Cardiac muscle cell (in vitro differentiated cells and primary cell): ENCODE results near the gene STK10. TPM values are rescaled to one million over a fixed set of nuclear protein-coding genes. Genes with fewer than 3 reads are reported as not detected.

Source experiments
- DNase-seq, 2 donors: peaks; one replicate each; pipeline versions ENCODE4 v3.0.0 to v3.0.0-alpha.2; 2010 to 2017; ENCODE audit warnings: low read depth in 1 of 2, low spot score in 1 of 2
- H3K27ac ChIP-seq: fragments of 200-600 bp; sonication (generic); 2 replicates; pipeline ENCODE4 v1.5.1; 2016
- H3K27me3 ChIP-seq: fragments of 200-600 bp; sonication (generic); 2 replicates; pipeline ENCODE4 v1.6.0; 2016; ENCODE audit warnings: control low read depth
- H3K36me3 ChIP-seq: fragments of 200-600 bp; sonication (generic); 2 replicates; pipeline ENCODE4 v1.5.1; 2016; ENCODE audit warnings: control low read depth
- H3K4me1 ChIP-seq: fragments of 200-600 bp; sonication (generic); 2 replicates; pipeline ENCODE4 v1.8.1; 2017; ENCODE audit warnings: low read depth, mild to moderate bottlenecking, mixed run types
- H3K4me3 ChIP-seq: fragments of 200-600 bp; sonication (generic); 2 replicates; pipeline ENCODE4 v1.5.1; 2016; ENCODE audit warnings: mild to moderate bottlenecking
- H3K9me3 ChIP-seq: fragments of 200-600 bp; sonication (generic); 2 replicates; pipeline ENCODE4 v1.5.1; 2017; ENCODE audit warnings: low read depth, mild to moderate bottlenecking, control low read depth
- CTCF ChIP-seq: IDR thresholded peaks from 2 replicates; pipeline ENCODE4 v1.5.1; 2012; ENCODE audit warnings: low read depth, mild to moderate bottlenecking, low read length
- polyA plus RNA-seq: library from polyadenylated mRNA; unstranded; fragments of >200 nt; fragmentation: Nextera tagmentation; extraction: Ambion mirVana; gene quantifications from 2 replicates; pipeline ENCODE4 v1.2.1, GENCODE V29; 2016
- total RNA-seq: library from RNA; depleted of rRNA; stranded (reverse); fragments of >200 nt; gene quantifications from 2 replicates; pipeline ENCODE4 v1.2.3, GENCODE V29; 2016

Gene STK10
- total and polyA plus RNA-seq, 2 experiments from 2014 or later: 10.8 to 16.4 TPM

- no peak overlapping the region for H3K4me3 ChIP-seq
- peak in 1 of 2 donors; percentile 88 for DNase-seq
- H3K27me3 ChIP-seq: no peaks in the 10 kb centered on the region
- H3K4me1 ChIP-seq: peaks cover 25% of the 10 kb centered on the region
- TF ChIP-seq CTCF: no peak
- no peaks in the 10 kb centered on the region for H3K36me3 ChIP-seq
- H3K27ac ChIP-seq: peak overlapping the region; percentile 59
- no peaks in the 10 kb centered on the region for H3K9me3 ChIP-seq
Measured at GRCh38 chr5:172008111-172008455, 179.9 kb downstream of the STK10 start.

- no peaks in the 10 kb centered on the region for H3K36me3 ChIP-seq
- H3K27me3 ChIP-seq: no peaks in the 10 kb centered on the region
- peak overlapping the region; percentile 96 for H3K27ac ChIP-seq
- no peaks in the 10 kb centered on the region for H3K9me3 ChIP-seq
- no peak for TF ChIP-seq CTCF
- peak overlapping the region; percentile 90 for H3K4me3 ChIP-seq
- peak; percentile 22 to 31 for DNase-seq
- H3K4me1 ChIP-seq: peaks cover 25% of the 10 kb centered on the region
Measured at GRCh38 chr5:172007175-172008110, 180.6 kb downstream of the STK10 start.

DNA sequence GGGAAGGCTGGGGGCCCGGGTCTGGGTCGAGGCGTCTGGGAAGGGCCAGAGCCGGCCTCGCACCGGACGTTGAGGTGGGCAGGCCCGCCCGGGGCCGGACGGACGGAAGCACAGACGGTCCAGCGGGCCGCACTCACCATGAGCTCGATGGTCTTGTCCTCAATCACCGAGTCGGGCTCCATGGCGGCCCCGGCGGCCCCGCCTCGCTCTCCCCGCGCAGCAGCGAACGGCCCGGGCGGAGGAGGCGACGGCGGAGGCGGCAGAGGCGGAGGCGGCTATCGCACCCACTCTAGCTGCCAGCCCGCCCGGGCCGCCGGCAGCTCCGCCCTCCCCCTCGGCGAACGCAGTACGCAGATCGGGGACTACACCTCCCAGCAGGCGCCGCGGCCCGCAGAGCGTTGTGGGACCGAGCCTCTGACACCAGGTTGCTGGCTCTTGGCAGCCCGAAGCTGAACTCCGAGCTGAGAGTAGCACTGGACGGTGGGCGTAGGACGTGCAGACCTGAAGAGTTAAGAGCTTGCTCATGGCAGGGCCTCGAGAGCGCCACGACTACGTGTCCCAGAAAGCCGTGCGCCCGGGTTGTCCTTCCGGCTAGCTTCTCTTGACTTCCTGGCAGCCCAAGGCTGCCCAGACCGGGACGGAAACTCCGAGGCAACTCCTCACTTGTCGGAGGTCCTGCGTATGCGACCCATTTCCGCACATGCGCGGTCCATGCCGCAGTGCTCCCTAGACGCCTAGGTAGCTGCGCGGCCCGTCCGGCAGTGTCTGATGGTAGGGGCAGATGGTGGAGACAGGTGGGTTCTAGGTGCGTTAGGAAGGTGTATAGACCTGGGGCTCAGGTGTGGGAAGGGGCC lies 181.5 kb downstream of the STK10 start, which contains the start of gene FBXW11:
TSS of gene FBXW11 (minus strand) at position 318 of the 854 bp plus-strand sequence. CDS start at position 182, 136 bp downstream.
- Histone ChIP-seq H3K4me3 (peak within 1 kb of the TSS; percentile 90), H3K4me1 (peaks cover 25% of the 10 kb centered on the region), H3K27ac (peak within 1 kb of the TSS; percentile 96), H3K9me3 (no peaks in the 10 kb centered on the region), H3K27me3 (no peaks in the 10 kb centered on the region), H3K36me3 (no peaks in the 10 kb centered on the region)
- DNase-seq: peak; percentile 97
- no peak for TF ChIP-seq CTCF

GRCh38 chr5:172005708-172006320 lies 182.2 kb downstream of the STK10 start:
- peak; percentile 18 to 59 for DNase-seq
- H3K4me3 ChIP-seq: peak overlapping the region; percentile 90
- H3K36me3 ChIP-seq: no peaks in the 10 kb centered on the region
- peaks cover 31% of the 10 kb centered on the region for H3K4me1 ChIP-seq
- H3K9me3 ChIP-seq: no peaks in the 10 kb centered on the region
- TF ChIP-seq CTCF: no peak
- no peaks in the 10 kb centered on the region for H3K27me3 ChIP-seq
- H3K27ac ChIP-seq: peak overlapping the region; percentile 96

GRCh38 chr5:172004824-172005237 lies 183.2 kb downstream of the STK10 start:
- no peaks in the 10 kb centered on the region for H3K9me3 ChIP-seq
- H3K36me3 ChIP-seq: no peaks in the 10 kb centered on the region
- H3K4me3 ChIP-seq: peak overlapping the region; percentile 90
- TF ChIP-seq CTCF: no peak
- peak in 1 of 2 donors; percentile 11 for DNase-seq
- peak overlapping the region; percentile 96 for H3K27ac ChIP-seq
- H3K27me3 ChIP-seq: no peaks in the 10 kb centered on the region
- peaks cover 41% of the 10 kb centered on the region for H3K4me1 ChIP-seq
